Measurements from ENCODE around the gene PFKM.
"Not testable (repeated sequence)": the region's sequence is repeated elsewhere in the genome, so short reads cannot be mapped to it uniquely, and the experiment has no call there.

Gene PFKM

DNA sequence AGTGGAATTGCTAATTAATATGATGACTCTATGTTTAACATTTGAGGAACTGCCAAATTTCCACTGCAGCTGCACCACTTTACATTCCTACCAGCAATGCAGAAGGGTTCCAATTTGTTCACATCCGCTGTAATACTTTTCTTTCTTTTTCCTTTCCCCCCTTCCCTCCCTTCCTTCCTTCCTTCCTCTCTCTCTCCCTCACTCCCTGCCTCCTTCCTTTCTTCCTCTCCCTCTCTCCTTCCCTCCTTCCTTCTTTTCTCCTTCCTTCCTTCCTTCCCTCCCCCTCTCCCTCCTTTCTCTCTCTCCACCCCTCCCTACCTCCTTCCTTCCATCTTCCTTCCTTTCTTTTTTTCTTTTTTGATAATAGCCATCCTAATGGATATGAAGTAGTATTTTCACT lies 3.2 kb upstream of the PFKM start:
- no peak for DNase-seq

DNA sequence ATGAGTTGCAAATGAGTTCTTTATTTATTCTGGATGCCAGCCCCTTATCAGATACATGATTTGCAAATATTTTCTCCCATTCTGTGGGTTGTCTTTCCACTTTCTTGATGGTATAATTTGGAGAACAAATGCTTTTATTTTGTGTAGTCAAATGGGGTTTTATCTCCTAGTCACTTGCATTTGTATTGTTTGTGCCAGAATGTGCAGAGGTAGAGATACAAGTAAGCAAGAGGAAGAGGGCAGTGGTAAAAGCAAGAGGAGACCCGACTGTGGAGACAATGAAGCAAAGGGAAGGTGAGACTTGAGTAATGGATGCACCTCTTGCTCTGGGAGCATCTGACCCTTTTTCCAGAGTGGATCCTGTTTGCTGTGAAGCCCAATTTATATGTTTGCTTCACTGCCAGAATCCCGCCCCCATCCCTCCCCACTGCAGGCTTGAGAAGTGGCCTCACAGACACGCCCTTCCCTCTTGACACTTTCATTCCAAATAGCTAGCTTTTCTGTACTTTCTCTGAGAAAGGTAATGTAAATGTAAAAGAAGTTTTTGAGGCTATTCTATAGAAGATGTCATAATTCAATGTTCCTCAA lies 786 bp upstream of the PFKM start:
- no peak for DNase-seq

DNA sequence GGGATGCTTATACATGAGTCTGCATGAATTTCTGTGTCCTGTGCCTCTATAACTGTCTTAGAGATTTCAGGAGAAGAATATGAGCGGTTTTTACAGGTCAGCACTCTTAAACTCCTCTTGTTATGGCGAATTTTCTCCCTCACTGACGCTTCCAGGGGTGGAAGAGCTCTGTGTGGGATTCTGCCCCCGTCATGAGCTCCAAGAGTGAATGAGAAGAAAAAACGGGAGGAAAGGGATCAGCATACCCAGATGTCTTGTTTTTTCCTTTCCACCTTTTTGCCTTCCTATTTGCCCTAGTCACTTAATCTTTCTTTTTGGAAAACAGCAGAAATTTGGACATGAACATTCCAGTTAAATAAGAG lies 651 bp downstream of the PFKM start:
- no peak for DNase-seq

DNA sequence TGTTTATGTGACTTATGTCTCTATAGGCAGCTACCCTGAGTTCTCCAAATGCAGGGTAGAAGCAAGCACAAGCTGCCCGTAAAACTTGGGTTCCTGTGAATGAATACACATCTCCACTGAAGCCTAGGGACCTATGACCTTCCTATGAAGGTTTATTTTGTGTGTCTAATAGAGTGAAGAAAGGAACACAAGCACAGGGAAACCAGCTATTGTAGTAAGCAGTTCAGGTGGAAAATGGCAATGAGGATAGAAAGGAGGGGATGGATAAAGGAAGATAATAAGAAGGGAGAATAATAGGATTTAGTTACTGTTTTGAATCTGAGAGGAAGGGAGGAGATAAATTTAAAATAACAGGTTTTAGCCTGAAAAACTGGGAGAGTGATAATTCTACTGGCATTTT lies 2.4 kb downstream of the PFKM start:
- DNase-seq, result no peak

DNA sequence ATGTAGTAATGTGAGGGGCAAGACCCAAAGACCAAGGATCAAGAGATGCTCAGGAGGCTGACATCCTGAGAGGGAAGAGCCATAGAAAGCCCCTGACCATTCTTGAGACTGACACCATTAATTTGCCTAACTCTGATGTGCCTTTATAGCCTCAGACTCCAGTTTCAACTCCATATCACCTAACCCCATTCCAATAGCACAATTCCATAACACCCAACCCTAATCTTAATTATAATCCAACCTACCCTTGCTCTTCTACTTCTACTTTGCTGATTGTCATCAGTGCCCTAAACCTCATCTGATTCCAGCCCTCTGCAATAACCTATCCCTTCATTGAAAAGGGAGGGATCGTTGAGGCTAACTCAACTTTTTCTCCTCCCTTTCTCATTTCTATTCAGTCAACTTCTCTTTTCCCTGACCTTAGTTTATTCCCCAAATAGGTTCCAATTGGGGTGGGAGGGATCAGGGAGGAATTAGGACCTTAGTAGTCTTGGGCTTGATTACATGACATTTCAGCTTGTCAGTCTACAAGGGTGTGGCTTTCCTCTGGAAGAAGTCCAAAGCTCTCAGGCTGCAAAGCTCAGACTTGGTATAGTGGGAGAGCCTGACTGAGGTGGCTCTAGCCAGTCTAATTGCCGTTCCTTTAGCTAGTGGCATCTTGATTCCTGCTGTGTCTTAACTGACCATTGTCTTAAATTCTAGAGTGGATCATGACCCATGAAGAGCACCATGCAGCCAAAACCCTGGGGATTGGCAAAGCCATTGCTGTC lies 3.1 kb downstream of the PFKM start:
- no peak for DNase-seq

DNA sequence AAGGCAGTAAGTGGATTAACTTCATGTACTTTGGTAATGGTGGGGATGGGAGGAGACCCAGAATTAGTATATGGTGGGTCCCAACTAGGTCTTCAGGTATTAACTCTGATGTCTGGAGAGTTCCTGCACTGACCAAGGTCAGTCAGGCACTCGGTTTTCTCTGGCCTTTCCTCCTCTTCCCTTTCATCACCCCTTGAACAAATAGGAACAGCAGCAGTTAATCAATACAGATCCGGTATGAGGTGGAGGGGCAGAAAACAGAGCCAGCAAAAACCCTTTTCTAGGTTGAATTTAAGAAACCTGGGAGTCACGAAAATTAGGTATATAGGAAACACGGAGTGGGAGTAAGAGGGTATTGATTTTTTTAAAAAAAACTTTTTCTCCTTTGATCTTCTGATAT lies 4.0 kb downstream of the PFKM start:
- no peak for DNase-seq

DNA sequence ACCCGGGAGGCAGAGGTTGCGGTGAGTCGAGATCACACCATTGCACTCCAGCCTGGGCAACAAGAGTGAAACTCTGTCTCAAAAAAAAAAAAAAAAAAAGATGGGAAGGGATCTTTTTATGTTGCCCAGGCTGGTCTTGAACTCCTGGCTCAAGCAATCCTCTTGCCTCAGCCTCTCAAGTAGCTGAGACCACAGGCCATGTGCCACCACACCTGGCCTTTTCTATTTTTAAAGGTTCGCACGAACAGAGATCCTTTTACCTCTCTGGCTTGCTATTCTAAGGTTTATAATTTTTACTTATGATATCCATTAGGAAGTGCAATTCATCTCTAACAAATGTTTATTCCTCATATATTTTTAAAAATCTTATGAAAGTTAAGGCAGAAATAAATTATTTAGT lies 6.4 kb downstream of the PFKM start:
- DNase-seq, result not testable (repeated sequence)

DNA sequence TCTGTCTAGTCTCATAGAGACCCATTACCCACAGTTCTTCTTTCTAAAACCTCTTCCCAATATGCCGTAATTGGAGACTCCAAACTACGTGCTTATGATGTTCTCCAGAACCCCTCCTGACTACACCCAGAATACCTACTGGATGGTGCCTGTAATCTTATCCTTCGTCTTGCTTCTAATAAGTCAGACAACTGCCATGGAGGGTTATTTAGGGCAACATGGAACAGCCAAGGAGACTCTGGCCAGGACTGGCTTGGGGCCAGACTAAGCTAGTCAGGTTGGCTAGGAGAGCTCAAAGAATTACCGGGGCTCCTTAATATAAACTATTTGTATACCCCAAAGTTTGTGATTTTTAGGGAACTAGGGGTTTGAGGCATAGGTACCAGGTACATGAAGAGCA lies 6.8 kb downstream of the PFKM start:
- no peak for DNase-seq

DNA sequence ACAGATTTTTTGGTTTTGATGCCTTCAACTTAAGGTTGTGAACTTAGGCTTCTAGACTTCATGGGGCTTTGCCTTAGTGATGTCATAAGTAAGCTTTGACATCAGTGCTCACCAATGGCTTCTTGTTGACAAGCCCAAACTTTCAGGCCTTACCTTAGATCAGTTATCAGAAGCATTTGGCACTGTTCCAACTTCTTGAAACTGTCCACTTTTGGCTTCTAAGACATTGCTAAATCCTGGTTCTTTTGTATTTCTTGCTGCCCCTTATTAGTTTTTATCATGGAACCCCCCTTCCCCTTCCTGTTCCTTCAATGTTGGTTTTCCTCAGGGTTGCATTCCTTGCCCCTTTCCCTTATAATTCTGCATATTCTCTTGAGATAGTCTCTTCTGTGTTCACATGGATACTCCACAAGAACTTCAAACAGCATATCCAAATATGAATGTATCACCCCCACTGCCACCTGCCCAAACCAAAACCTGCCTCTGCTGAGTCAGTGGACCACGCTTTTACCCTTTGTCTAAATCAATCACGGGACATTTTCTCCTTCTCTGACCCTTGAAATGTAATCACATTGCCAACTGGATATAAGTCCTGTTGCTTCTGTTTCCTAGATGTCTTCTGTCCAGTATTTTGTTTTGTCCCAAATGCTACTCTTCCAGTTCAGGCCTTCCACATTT lies 7.9 kb downstream of the PFKM start:
- DNase-seq, result no peak

DNA sequence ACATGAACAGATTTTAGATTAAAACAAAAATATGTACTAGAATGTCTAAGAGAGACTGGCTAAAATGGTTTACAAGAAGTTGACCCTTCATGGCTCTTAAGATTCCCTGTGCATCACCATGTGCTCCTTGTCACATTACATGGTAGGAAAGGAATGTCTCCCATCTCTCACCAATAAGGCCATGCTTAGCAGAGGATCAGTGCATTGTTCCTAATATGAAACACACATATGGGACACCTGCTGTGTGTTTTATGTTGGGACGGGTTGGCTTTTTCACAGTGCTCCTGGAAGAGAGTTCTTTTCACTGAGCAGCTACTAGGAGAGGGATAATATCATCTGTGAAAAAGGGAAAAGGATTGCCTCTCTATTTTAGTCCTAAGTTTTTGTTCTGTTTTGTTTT lies 9.6 kb downstream of the PFKM start:
- no peak for DNase-seq

DNA sequence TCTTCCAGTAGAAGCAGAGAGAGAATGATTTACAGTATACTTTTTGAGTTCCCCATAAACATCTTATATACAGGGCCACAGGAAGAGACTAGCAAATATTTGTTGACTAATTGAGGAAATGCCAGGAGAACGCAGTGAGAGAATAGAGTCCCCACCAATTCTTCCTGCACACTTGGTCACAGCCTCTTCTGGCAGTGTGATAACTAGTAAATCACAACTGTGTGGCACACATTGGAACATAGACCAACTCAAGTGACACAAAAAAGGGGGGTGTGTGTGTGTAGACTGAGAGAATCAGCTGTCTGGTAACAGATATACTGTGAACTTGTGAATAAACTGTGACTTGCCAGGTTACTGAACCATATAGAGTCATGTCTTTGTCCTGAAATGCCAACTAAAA lies 10.2 kb downstream of the PFKM start:
- DNase-seq, result no peak

DNA sequence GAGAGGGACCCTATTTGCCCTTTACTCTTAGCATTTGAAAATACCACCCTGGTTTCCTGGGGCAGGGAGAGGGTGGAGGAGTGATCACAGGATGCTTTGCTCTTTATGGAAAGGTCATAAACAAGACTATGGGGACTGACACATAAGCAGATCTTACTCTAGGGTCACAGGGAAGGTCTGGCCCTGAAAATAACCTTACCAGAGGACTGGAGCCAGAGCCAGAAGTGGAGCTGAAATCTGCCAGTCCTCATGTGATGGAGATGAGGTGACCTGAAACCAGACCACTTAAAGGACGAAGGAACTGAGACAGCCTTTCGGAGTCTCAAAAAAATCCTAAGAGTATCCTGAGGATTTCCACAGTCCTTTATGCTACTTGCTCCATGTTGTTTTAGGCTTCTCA lies 12.4 kb downstream of the PFKM start:
- no peak for DNase-seq

DNA sequence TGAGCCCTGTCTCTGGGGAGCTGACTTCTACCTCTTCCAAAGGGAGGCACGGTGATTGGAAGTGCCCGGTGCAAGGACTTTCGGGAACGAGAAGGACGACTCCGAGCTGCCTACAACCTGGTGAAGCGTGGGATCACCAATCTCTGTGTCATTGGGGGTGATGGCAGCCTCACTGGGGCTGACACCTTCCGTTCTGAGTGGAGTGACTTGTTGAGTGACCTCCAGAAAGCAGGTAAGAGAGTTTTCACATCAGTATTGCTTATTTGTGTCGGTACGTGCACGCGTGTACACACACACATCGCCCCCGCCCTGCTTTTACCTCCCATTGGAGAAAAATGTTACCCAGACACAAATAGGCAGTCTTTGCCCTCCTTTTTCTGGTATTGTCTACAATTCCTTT lies 13.7 kb downstream of the PFKM start:
- no peak for DNase-seq

DNA sequence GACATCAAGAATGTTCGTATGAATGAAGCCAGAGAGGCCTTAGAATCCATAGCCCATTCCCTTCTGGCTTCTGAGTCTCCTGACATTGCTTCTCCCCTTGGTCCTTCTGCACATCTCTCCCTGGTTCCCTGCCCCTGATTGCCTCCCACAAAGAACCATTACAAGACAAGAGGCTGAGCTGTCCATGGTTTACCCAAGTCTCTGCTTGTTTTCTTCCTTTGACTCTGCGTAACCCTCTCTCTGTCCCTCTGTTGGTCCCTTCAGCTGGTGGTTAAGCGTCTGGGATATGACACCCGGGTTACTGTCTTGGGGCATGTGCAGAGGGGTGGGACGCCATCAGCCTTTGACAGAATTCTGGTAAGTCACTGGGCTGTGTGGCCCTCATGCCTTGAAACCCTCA lies 15.9 kb downstream of the PFKM start:
- no peak for DNase-seq

DNA sequence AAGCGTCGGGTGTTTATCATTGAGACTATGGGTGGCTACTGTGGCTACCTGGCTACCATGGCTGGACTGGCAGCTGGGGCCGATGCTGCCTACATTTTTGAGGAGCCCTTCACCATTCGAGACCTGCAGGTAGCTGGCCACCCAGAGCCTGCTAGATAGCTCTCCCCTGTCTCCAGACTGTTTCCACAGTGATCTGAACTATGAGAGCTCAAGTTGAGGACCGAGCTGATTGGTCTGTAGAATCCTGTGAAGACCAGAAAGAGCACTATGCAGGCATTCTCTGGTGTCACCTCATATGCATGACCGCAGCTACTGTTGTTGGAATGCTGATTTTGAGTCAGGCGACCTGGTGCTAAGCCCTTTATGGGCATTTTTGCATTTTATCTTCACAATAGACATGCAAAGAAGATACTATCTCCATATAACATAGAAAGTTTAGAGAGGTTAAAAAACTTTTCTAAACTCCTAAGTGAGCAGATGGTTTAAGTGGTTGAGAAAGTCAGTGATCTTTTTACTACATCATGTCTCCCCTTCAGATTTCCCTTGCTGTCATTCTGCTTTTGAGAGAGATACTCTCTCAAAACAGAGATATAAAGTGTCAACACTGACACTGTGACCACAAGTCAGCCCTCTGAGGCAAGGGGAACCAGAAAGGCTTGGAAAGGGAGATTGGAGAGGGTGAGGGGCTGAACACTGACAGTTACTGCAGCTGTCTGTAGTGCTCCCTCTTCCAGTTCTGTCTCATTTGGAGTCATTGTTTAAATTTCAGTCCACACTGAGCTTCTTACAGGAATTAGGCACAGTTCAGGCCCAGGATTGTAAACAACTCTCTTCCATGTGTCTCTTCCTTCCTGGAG lies 23.9 kb downstream of the PFKM start:
- no peak for DNase-seq

DNA sequence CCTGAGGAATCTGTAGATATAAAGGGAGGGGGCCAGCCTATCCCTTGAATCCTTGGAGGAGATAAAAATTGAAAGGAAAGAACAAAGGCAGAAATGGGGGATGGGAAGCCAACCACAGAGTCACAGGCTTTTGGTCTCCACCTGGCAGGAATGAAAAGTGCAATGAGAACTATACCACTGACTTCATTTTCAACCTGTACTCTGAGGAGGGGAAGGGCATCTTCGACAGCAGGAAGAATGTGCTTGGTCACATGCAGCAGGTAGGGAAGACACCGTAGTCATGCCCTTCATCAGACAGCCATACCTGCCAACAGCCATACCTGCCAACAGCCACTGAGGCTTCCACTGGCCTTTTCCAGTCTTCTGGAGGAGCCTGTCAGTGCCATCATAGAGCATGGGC lies 24.7 kb downstream of the PFKM start:
- no peak for DNase-seq

DNA sequence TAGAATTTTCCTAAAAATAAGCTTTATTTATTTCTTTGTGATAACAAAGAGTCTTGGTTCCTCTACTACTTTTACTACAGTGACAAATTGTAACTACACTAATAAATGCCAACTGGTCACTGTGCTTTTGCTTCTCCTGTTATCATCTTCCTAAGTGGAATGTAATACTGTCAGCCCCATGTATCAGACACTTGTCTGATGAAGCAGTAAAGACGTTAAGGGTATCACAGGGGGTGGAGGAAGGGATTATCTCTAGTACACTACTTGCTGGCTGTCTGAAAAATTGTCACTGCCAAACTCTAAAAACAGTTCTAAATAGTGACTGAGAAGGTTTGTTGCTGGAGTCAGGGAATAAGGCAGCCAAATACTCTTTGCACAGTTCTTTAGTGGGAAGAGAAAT lies 26.8 kb downstream of the PFKM start:
- DNase-seq, result no peak

DNA sequence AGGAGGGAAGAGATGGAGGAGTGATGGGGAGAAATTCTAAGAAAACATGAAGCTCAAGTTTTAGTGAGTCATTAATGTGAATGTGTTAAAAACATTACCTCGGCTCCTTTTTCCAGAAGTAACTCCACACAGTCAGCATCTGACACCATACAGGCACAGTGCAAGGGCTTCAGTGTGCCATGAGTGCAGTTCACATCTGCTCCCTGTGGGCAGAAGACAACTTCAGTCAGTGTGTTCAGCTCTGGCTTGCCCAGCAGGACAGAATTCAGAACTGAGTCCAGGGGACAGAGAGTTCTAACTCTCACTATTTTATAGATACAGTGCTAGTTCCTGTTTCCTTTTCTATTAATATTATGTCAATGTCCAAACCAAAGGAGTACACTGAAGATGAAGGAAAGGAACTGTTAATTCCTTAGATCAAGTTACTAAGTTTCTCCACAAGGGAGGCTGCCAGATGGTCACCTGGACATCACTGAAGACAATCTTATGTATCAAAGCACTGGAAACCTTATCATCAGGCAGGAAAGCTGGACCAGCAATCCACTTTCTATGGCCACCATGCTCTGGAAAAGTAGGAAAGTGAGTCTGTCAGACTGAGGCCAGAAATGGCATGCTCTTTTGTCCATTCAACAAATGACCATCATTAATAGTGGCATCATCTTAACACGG lies 32.1 kb downstream of the PFKM start:
- DNase-seq, result no peak

DNA sequence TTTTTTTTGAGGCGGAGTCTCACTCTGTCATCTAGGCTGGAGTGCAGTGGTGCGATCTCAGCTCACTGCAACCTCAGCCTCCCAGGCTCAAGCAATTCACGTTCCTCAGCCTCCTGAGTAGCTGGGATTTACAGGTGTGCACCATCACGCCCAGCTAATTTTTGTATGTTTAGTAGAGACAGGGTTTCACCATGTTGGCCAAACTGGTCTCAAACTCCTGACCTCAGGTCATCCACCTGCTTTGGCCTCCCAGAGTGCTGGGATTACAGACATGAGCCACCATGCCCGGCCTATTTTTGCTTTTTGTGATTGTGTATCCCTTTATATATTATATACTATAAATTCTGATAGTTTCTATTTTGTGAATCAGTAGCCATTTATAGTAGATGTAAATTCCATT lies 36.6 kb downstream of the PFKM start:
- DNase-seq, result not testable (repeated sequence)

DNA sequence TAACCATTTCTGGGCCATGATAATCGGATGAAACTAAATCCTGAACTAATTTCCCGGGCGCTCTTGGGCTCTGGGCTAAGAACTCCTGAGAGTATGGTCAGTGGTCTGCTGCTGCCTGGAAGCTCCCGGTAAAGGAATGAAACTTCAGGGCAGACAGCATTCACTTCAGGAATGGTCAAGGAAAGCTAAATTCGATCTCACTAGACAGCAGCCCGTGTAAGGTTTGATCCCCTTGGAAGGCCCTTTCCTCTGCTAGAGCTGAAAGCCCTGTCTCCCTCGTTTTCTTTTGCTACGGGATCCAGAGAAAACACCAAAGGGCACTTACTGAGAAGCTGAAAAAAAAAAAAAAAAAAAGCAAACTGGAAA lies 37.5 kb downstream of the PFKM start:
- no peak for DNase-seq

DNA sequence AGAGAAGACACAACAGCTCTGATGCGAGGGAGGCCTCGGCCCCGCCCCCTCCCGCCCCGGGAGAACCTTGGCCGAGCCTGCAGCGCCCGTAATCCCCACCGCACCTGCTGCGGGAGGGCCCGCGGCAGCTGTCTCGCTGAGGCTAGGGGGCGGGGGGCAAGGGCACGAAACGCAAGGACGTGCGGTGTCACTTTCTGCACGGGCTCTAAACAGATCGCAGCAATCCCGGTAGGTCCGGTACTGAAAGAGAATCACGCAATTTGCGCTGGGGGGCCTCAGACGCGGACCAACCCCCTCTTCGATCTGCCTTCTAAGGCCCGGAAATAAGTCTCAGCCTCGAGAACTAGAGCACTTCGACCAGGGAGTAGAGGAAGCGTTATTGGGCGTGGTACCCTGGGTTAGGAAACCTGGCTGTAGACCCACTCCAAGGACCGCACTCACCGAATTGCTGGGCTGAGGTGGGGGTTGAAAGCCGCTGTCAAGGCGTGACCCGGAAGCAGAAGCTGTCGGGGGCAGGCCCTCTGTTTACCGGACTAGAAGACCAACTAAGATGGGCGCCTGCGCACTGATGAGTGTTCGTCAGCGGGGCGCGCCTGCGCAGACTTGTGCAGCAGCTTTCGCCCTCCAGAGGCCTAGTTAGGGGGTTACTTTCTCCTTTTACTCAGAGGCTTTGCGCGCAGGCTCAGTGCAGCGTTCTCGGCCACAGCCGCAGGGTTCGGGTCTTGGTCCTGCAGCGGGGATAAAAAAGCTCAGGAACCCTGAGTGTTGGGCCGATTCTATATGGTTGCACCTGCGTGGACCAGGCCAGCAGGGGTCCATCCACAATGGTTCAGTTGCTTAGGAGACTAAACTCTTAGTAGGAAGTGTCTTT lies 38.1 kb downstream of the PFKM start, which contains the start of gene ASB8:
Gene ASB8, minus strand, starts transcription at position 498 of the 871 bp plus-strand sequence. CDS start 4,019 bp downstream, outside the sequence.
- DNase-seq, result peak; percentile 67

DNA sequence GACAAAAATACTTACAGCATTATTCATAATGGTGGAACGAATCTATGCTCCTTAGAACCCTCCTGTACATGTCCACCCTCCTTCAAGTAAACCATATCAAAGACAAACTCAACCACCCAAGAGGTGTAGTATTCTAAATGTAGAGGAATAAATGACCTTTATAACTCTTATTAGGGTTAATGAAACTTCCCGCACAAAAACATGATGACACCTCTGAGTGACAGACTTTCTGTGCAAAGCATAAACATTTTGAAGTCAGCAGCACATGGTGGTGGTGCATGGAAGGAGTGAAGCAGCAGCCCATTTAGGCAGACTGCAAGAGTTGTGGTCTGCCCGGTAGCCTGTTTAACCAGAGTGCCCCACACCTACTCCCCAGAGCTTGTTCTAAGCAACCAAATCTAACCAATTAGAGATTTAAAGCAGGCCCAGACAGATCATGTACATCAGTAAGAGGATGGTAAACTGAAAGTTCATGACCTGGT lies 38.8 kb downstream of the PFKM start:
- DNase-seq, result no peak

All from 8988T (cell line).